22Rv1 (cell line): ENCODE data around the gene PRAMEF12.

Experiments
- CTCF ChIP-seq: fragments of 450-650 bp; IDR thresholded peaks from 2 replicates; pipeline ENCODE4 v1.5.1; 2017; ENCODE audit warnings: mild to moderate bottlenecking
- ZFX ChIP-seq: fragments of 450-650 bp; IDR thresholded peaks from 2 replicates; pipeline ENCODE4 v1.6.1; 2017; ENCODE audit warnings: antibody characterized with exemption, borderline replicate concordance

GRCh38 chr1:12763479-12763878 is 10.1 kb upstream of the PRAMEF12 start:
- no peak for TF ChIP-seq CTCF
- TF ChIP-seq ZFX = no peak
